Measurements from ENCODE around the gene SBNO1. TPM values are rescaled to one million over a fixed set of nuclear protein-coding genes. Genes with fewer than 3 reads are reported as not detected.

The SBNO1 gene
- total and polyA plus RNA-seq, 2 donors (not counting 3 experiments of a cell fraction or from before 2014, with no cell fraction given) = 4.8 to 34.2 TPM

- no peaks in the 10 kb centered on the region for H3K27me3 ChIP-seq (ENCODE audit: control insufficient read depth in 2 of 2, insufficient read depth in 2 of 2, low read length in 2 of 2)
- H3K79me2 ChIP-seq (ENCODE audit: control insufficient read depth, insufficient read depth, low read length) = peaks cover 86% of the 10 kb centered on the region
- no peak overlapping the region for H3K9ac ChIP-seq (replicated peaks; ENCODE audit: extremely low read depth, insufficient read depth, low read length)
- ChIA-PET CTCF (interaction anchor here (1.1 to 1.2 kb wide), 2 partner anchors 9 to 31 kb away, joined by 4 to 5 read pairs; no protein-coding TSS in a partner anchor), POLR2A (no interaction called here)
- no peak for DNase-seq (ENCODE audit: low read depth, low spot score)
- no peak for FAIRE-seq
- H3K9me3 ChIP-seq (replicated peaks; ENCODE audit: control insufficient read depth, insufficient read depth, low read length) = no peaks in the 10 kb centered on the region
- no TSS peak for BruUV-seq (replicated peaks)
- H3K27ac ChIP-seq (ENCODE audit: insufficient read depth, low read depth, low read length) = no peak overlapping the region
- intact Hi-C loops (cut with micrococcal nuclease) (no loop called here), dilution Hi-C loops (cut with MboI; ENCODE audit: extremely low pct_ligation_motif_present, low sequenced_read_pairs) (loop anchor here (10.0 kb wide), 1 partner anchor 228 kb away; no protein-coding TSS in a partner anchor)
- H3K4me3 ChIP-seq (replicated peaks in 1 of 3; ENCODE audit: insufficient read depth in 1 of 3, low read depth in 1 of 3, low read length in 3 of 3) = no peak overlapping the region
- H3K4me2 ChIP-seq (ENCODE audit: insufficient read depth, low read length) = no peak overlapping the region
- H2AFZ ChIP-seq (ENCODE audit: low read depth, low read length) = no peak overlapping the region
- peaks cover 22 to 30% of the 10 kb centered on the region in 2 experiments for H3K36me3 ChIP-seq (ENCODE audit: control insufficient read depth in 2 of 2, extremely low read depth in 1 of 2, insufficient read depth in 2 of 2, low read length in 2 of 2)
- peaks cover 15% of the 10 kb centered on the region for H3K4me1 ChIP-seq (ENCODE audit: control insufficient read depth, extremely low read depth, insufficient read depth, low read length)
- TF ChIP-seq EZH2 (IDR thresholded peaks at IDR 0.05; ENCODE audit: borderline replicate concordance, low read depth, low read length, severe bottlenecking) = no peak
- TF ChIP-seq JUN (IDR thresholded peaks at IDR 0.05; ENCODE audit: borderline replicate concordance, insufficient read depth, insufficient read length, low read depth) = no peak
- TF ChIP-seq GATA2 (IDR thresholded peaks at IDR 0.05; ENCODE audit: insufficient read depth, insufficient read length, low read depth, low read length) = no peak
- TF ChIP-seq CTCF (IDR thresholded peaks at IDR 0.05; ENCODE audit: extremely low read depth in 1 of 2, insufficient read depth in 1 of 2, low read depth in 1 of 2, low read length in 2 of 2) = no peak
- no peak for TF ChIP-seq POLR2A (IDR thresholded peaks at IDR 0.05; ENCODE audit: low read depth, low read length)
- no peak for TF ChIP-seq MAX (IDR thresholded peaks at IDR 0.05; ENCODE audit: insufficient read depth, insufficient read length)
- no peaks in the 10 kb centered on the region for H4K20me1 ChIP-seq (replicated peaks; ENCODE audit: control insufficient read depth, extremely low read depth, insufficient read depth, low read length)
- no peaks in the 10 kb centered on the region for H3K9me1 ChIP-seq (replicated peaks; ENCODE audit: control insufficient read depth, extremely low read depth, insufficient read depth, low read length)
These were observed 32.3 kb upstream of the SBNO1 start for GRCh38 chr12:123396954-123397353.
